WI38 (cell line): ENCODE measurements around the gene ICE1.

Experiments
- H3K4me3 ChIP-seq: 2 replicates; pipeline ENCODE4 v1.5.1; 2011; ENCODE audit warnings: low read depth, mild to moderate bottlenecking, control low read depth, low read length
- TF ChIP-seq, protein P1 (sequence below): IDR thresholded peaks from 2 replicates; pipeline ENCODE4 v1.5.1; 2012; ENCODE audit warnings: low read depth, mild to moderate bottlenecking, control low read depth, low read length

Gene ICE1

DNA sequence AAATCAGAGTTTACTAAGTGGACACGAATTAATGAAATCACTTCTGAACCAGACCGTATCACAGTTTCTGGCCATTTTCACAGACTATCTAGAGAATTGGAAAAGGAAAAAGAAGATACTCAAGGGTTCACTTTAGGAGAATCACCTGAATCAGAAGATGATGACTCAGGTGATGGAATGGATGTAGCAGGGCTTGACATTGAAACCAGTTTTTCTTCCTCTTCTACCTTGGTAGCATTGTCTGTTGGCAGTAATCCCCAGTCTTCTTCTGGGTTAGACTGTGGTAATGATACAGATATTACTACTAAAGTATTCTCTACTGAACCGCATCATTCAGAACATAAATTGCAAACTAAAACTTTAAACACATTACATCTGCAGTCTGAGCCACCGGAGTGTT is 38.5 kb downstream of the ICE1 start:
- TF ChIP-seq, protein P1, sequence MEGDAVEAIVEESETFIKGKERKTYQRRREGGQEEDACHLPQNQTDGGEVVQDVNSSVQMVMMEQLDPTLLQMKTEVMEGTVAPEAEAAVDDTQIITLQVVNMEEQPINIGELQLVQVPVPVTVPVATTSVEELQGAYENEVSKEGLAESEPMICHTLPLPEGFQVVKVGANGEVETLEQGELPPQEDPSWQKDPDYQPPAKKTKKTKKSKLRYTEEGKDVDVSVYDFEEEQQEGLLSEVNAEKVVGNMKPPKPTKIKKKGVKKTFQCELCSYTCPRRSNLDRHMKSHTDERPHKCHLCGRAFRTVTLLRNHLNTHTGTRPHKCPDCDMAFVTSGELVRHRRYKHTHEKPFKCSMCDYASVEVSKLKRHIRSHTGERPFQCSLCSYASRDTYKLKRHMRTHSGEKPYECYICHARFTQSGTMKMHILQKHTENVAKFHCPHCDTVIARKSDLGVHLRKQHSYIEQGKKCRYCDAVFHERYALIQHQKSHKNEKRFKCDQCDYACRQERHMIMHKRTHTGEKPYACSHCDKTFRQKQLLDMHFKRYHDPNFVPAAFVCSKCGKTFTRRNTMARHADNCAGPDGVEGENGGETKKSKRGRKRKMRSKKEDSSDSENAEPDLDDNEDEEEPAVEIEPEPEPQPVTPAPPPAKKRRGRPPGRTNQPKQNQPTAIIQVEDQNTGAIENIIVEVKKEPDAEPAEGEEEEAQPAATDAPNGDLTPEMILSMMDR, result no peak
- H3K4me3 ChIP-seq, result no peak overlapping the region

DNA sequence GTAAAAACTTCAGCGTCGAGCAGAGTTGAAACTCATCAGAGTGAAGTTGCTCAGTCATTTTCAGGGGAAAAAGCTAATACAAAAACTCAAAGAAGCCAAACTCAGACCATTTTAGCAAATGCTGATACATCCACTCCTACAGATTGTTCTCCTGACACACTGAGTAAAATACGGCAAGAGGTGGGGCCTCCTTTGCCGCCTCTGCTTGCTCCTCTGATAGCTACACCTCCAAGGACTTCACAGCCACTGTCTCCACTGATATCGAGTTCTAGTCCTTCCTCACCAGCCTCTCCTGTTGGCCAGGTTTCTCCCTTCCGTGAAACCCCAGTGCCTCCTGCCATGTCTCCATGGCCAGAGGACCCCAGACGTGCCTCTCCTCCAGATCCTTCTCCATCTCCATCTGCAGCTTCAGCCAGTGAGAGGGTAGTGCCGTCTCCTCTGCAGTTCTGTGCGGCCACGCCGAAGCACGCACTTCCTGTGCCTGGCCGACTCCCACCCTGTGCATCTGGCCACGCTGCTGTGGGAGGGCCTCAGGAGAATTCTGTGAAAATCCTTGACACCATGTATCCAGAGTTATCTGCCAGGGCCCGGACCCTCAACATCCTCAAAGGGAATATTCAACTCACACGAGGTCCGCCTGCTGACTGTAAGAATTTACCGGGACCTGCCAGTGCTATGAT is 41.7 kb downstream of the ICE1 start:
- TF ChIP-seq, protein P1, result no peak
- H3K4me3 ChIP-seq, result no peak overlapping the region

DNA sequence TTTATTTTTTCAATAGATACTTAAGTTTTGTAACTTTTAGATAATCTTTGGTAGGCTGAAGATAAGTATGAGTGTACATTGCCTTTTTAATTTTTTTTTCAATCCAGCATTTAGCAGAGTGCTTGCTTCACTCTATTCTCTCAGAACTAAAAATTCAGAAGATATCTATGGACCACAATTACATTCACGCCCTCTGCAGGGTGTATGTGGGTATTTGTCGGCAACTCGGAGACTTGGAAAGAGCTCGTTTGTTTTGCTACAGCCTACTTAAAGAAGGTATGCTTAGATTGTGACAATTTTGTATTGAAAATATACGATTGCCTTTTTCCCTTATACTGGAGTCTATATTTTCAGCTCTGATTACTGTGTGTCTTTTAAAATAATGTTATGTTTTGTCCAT is 43.8 kb downstream of the ICE1 start:
- no peak overlapping the region for H3K4me3 ChIP-seq
- TF ChIP-seq, protein P1, result no peak

DNA sequence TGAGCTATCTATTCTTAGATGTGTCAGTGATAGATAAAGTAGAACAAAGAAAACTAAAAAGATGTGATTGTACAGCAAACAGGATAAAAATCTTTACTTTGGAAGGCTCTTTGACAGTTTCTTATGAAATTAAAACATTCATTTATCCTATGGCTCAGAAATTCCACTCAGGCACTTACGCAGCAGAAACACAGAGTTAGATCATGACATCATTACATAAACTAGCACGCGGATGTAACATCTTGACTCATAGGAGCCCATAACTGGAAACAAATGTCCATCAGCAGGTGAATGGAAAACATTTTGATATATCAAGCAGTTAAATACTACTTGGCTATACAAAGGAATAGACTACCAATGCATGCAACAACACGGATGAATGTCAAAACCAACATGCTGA is 45.3 kb downstream of the ICE1 start:
- no peak overlapping the region for H3K4me3 ChIP-seq
- TF ChIP-seq, protein P1, result no peak

DNA sequence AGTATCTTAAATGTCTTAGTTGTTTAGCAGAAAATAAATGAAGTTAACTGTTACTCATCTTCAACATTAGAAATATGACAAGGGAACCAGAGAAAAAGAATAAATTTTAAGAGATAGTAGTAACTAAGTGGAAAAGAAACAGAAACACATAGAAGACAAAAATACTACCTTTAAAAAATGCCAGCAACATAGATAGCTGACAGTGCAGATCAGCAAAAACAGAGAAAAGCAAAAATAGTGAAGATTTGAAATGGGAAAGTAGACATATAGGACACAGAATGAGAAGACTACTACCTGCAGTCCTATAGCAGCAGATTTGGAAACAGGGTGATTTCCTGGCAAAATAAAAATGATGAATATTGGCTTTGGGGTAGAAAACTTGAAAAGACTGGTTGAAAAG is 48.5 kb downstream of the ICE1 start:
- H3K4me3 ChIP-seq, result no peak overlapping the region
- TF ChIP-seq, protein P1, result no peak

DNA sequence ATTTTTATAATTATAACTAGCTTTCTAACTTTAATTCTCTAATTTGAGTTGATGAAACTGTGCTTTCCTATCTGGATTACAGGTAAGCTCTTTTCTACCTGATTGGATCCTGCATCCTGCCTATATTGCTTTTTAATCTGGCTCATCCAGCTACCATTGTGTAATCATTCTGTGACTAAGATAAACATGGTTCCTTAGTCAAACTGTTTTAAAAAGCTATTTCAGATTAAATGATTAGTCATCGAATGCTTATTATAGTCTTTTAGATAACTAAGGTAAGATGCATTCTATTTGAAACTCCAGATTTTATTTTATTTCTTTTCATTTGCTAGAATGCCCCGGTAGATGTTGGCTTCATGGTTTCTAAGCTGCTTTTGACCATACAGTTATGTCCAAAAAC is 50.7 kb downstream of the ICE1 start:
- TF ChIP-seq, protein P1, result no peak
- H3K4me3 ChIP-seq, result no peak overlapping the region

DNA sequence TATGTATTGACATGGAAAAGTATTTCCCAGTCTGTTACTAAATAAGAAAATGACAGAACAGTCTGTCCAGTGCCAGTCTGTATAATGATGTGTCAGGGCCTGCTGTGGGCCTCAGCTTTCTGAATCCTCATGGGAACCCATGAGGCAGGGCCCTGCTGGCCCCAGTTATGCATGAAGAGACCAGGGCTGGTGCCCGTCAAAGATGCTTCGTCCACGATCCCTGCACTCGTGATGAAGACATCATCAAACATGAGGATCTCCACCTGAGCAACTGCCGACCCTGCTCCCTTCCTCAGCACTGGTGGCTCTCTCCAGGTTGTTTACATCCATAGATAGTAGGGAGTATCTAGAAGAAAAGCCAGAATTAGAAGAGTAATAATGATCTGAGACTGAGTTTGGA is 52.5 kb downstream of the ICE1 start:
- TF ChIP-seq, protein P1, result no peak
- H3K4me3 ChIP-seq, result no peak overlapping the region
